Neural cell (in vitro differentiated cells): Measurements from ENCODE around the gene CDC45. TPM values are rescaled to one million over a fixed set of nuclear protein-coding genes. Genes with fewer than 3 reads are reported as not detected.

Source experiments
- H2AFZ ChIP-seq: fragments of 200-600, 300-800 bp; sonication (generic), shearing (Covaris generic); 2 replicates; pipeline ENCODE4 v1.6.0; 2014; ENCODE audit warnings: low read depth, mild to moderate bottlenecking, antibody characterized with exemption, low read length, moderate library complexity
- H3F3A ChIP-seq: fragments of 200-600 bp; shearing (Covaris generic); 2 replicates; pipeline ENCODE4 v1.6.1; 2016; ENCODE audit warnings: mild to moderate bottlenecking, moderate library complexity, mixed read lengths, antibody characterized with exemption, low read length; ENCODE audit not compliant: insufficient read depth, poor library complexity, severe bottlenecking
- H3K27ac ChIP-seq: fragments of 200-600, 300-800 bp; sonication (generic), shearing (Covaris generic); 2 replicates; pipeline ENCODE4 v1.5.1; 2014; ENCODE audit warnings: mild to moderate bottlenecking, low read length, moderate library complexity
- H3K27me3 ChIP-seq: fragments of 300-800, 200-600 bp; sonication (generic), shearing (Covaris generic); 2 replicates; pipeline ENCODE4 v1.6.0; 2014; ENCODE audit warnings: mild to moderate bottlenecking, low read depth, low read length, moderate library complexity; ENCODE audit not compliant: insufficient read depth
- H3K36me3 ChIP-seq: fragments of 300-800, 200-600 bp; sonication (generic), shearing (Covaris generic); 2 replicates; pipeline ENCODE4 v1.5.1; 2014; ENCODE audit warnings: mild to moderate bottlenecking, antibody characterized with exemption, low read length, moderate library complexity; ENCODE audit not compliant: insufficient read depth
- H3K4me2 ChIP-seq: fragments of 300-800, 200-600 bp; sonication (generic), shearing (Covaris generic); 2 replicates; pipeline ENCODE4 v1.6.0; 2014; ENCODE audit warnings: mild to moderate bottlenecking, low read length
- H3K4me3 ChIP-seq: fragments of 300-800, 200-600 bp; sonication (generic), shearing (Covaris generic); 2 replicates; pipeline ENCODE4 v1.5.1; 2014; ENCODE audit warnings: mild to moderate bottlenecking, low read length, moderate library complexity
- H3K79me2 ChIP-seq: fragments of 200-600 bp; shearing (Covaris generic); replicated peaks from 2 replicates; pipeline ENCODE4 v1.6.0; 2014; ENCODE audit warnings: mild to moderate bottlenecking, low read length, moderate library complexity; ENCODE audit not compliant: insufficient read depth
- H3K9ac ChIP-seq: fragments of 300-800, 200-600 bp; sonication (generic), shearing (Covaris generic); 2 replicates; pipeline ENCODE4 v1.6.1; 2016; ENCODE audit warnings: mild to moderate bottlenecking, low read length, mixed read lengths
- H3K9me2 ChIP-seq: fragments of 200-600 bp; shearing (Covaris generic); 2 replicates; pipeline ENCODE4 v1.6.1; 2016; ENCODE audit warnings: mild to moderate bottlenecking, low read length, mixed read lengths; ENCODE audit not compliant: insufficient read depth
- H3K9me3 ChIP-seq: fragments of 200-600, 300-800 bp; sonication (generic), shearing (Covaris generic); 2 replicates; pipeline ENCODE4 v1.6.1; 2016; ENCODE audit warnings: mild to moderate bottlenecking, mixed run types, low read length, moderate library complexity, mixed read lengths
- H4K20me1 ChIP-seq: fragments of 200-600 bp; shearing (Covaris generic); 2 replicates; pipeline ENCODE4 v1.6.1; 2016; ENCODE audit warnings: mild to moderate bottlenecking, mixed run types; ENCODE audit not compliant: insufficient read depth
- EP300 ChIP-seq: fragments of 450-650 bp; conservative IDR thresholded peaks from 2 replicates; pipeline ENCODE4 v1.6.1; 2014; ENCODE audit warnings: antibody characterized with exemption, mild to moderate bottlenecking, moderate library complexity; ENCODE audit not compliant: poor library complexity, severe bottlenecking
- EZH2 ChIP-seq: fragments of 200-600, 300-800 bp; shearing (Covaris generic), sonication (generic); IDR thresholded peaks from 2 replicates; pipeline ENCODE4 v1.6.1; 2014; ENCODE audit warnings: antibody characterized with exemption, low read length, borderline replicate concordance, mild to moderate bottlenecking; ENCODE audit not compliant: insufficient read depth, poor library complexity, severe bottlenecking
- MXI1 ChIP-seq: fragments of 450-650 bp; conservative IDR thresholded peaks from 2 replicates; pipeline ENCODE4 v1.6.1; 2014; ENCODE audit warnings: antibody characterized with exemption, mild to moderate bottlenecking; ENCODE audit not compliant: poor library complexity, severe bottlenecking
- POLR2AphosphoS5 ChIP-seq: IDR thresholded peaks from 2 replicates; pipeline ENCODE4 v1.6.1; 2012
- RAD21 ChIP-seq: fragments of 450-650 bp; conservative IDR thresholded peaks from 2 replicates; pipeline ENCODE4 v1.6.1; 2014; ENCODE audit warnings: antibody characterized with exemption, mild to moderate bottlenecking, moderate library complexity
- SMC3 ChIP-seq: fragments of 450-650 bp; conservative IDR thresholded peaks from 2 replicates; pipeline ENCODE4 v1.6.1; 2014; ENCODE audit warnings: antibody characterized with exemption, mild to moderate bottlenecking, moderate library complexity; ENCODE audit not compliant: poor library complexity
- TAF1 ChIP-seq: IDR thresholded peaks from 2 replicates; pipeline ENCODE4 v1.6.1; 2012; ENCODE audit warnings: low read depth
- polyA plus RNA-seq: library from polyadenylated mRNA; depleted of rRNA; stranded (reverse); fragments of >200 nt; gene quantifications from 2 replicates; pipeline ENCODE4 v1.2.3, GENCODE V29; 2014
- TF ChIP-seq, protein P1 (sequence below): IDR thresholded peaks from 2 replicates; pipeline ENCODE4 v1.6.1; 2012; ENCODE audit warnings: borderline replicate concordance
- TF ChIP-seq, protein P2 (sequence below): fragments of 450-650 bp; IDR thresholded peaks from 2 replicates; pipeline ENCODE4 v1.5.1; 2014; ENCODE audit warnings: antibody characterized with exemption, mild to moderate bottlenecking, moderate library complexity; ENCODE audit not compliant: poor library complexity, severe bottlenecking

The CDC45 gene
- polyA plus RNA-seq, 1 donor from 2014 or later = 3.2 TPM

DNA sequence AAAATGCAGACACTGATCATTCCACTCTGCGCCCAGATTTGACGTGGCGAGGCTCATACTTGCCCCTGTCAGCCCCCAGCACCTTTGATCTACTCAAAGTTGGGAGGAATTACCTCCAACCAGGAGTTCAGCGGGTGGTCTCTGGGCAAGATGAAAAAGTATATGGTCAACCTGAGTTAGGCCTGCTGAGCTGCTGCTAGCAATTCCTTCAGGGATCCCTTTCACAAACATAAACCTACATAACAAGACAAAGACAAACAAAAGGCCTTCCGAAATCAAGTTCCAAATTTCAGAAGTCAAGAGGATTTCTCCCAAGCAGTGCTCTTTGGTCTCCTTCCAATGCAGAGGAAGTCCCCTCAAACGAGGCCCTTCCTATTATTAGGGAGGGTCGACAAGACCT lies 23.6 kb downstream of the CDC45 start:
- Histone ChIP-seq H3K9ac (no peak overlapping the region), H2AFZ (no peak overlapping the region), H3K4me2 (no peak overlapping the region), H3K36me3 (no peaks in the 10 kb centered on the region), H3K9me2 (no peaks in the 10 kb centered on the region), H3K27me3 (no peaks in the 10 kb centered on the region), H3K79me2 (no peaks in the 10 kb centered on the region), H4K20me1 (no peaks in the 10 kb centered on the region), H3F3A (no peaks in the 10 kb centered on the region), H3K9me3 (no peaks in the 10 kb centered on the region), H3K27ac (no peak overlapping the region), H3K4me3 (no peak overlapping the region)
- TF ChIP-seq EZH2 (no peak), TAF1 (no peak), SMC3 (no peak), MXI1 (no peak), POLR2AphosphoS5 (no peak), RAD21 (no peak), EP300 (no peak)
- TF ChIP-seq, protein P1, sequence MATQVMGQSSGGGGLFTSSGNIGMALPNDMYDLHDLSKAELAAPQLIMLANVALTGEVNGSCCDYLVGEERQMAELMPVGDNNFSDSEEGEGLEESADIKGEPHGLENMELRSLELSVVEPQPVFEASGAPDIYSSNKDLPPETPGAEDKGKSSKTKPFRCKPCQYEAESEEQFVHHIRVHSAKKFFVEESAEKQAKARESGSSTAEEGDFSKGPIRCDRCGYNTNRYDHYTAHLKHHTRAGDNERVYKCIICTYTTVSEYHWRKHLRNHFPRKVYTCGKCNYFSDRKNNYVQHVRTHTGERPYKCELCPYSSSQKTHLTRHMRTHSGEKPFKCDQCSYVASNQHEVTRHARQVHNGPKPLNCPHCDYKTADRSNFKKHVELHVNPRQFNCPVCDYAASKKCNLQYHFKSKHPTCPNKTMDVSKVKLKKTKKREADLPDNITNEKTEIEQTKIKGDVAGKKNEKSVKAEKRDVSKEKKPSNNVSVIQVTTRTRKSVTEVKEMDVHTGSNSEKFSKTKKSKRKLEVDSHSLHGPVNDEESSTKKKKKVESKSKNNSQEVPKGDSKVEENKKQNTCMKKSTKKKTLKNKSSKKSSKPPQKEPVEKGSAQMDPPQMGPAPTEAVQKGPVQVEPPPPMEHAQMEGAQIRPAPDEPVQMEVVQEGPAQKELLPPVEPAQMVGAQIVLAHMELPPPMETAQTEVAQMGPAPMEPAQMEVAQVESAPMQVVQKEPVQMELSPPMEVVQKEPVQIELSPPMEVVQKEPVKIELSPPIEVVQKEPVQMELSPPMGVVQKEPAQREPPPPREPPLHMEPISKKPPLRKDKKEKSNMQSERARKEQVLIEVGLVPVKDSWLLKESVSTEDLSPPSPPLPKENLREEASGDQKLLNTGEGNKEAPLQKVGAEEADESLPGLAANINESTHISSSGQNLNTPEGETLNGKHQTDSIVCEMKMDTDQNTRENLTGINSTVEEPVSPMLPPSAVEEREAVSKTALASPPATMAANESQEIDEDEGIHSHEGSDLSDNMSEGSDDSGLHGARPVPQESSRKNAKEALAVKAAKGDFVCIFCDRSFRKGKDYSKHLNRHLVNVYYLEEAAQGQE = no peak
- TF ChIP-seq, protein P2, sequence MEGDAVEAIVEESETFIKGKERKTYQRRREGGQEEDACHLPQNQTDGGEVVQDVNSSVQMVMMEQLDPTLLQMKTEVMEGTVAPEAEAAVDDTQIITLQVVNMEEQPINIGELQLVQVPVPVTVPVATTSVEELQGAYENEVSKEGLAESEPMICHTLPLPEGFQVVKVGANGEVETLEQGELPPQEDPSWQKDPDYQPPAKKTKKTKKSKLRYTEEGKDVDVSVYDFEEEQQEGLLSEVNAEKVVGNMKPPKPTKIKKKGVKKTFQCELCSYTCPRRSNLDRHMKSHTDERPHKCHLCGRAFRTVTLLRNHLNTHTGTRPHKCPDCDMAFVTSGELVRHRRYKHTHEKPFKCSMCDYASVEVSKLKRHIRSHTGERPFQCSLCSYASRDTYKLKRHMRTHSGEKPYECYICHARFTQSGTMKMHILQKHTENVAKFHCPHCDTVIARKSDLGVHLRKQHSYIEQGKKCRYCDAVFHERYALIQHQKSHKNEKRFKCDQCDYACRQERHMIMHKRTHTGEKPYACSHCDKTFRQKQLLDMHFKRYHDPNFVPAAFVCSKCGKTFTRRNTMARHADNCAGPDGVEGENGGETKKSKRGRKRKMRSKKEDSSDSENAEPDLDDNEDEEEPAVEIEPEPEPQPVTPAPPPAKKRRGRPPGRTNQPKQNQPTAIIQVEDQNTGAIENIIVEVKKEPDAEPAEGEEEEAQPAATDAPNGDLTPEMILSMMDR = no peak

GRCh38 chr22:19503869-19504268 lies 24.1 kb downstream of the CDC45 start:
- Histone ChIP-seq H3F3A (no peaks in the 10 kb centered on the region), H3K27me3 (no peaks in the 10 kb centered on the region), H3K9me3 (no peaks in the 10 kb centered on the region), H3K36me3 (no peaks in the 10 kb centered on the region), H3K9ac (no peak overlapping the region), H3K4me3 (no peak overlapping the region), H3K79me2 (no peaks in the 10 kb centered on the region), H3K4me2 (no peak overlapping the region), H4K20me1 (no peaks in the 10 kb centered on the region), H2AFZ (no peak overlapping the region), H3K9me2 (no peaks in the 10 kb centered on the region), H3K27ac (no peak overlapping the region)
- no peak for TF ChIP-seq TAF1
- TF ChIP-seq SMC3 = no peak
- no peak for TF ChIP-seq POLR2AphosphoS5
- TF ChIP-seq MXI1 = no peak
- TF ChIP-seq RAD21 = no peak
- TF ChIP-seq EP300 = no peak
- TF ChIP-seq EZH2 = no peak
- TF ChIP-seq, protein P2 = no peak
- TF ChIP-seq, protein P1 = no peak
